Loucy (cell line): Measurements from ENCODE around the gene NCOA7.
"Not testable (repeated sequence)": the region's sequence is repeated elsewhere in the genome, so short reads cannot be mapped to it uniquely, and the experiment has no call there.

Source experiments
- H2AFZ ChIP-seq: fragments of 200-600 bp; sonication (generic); 2 replicates; pipeline ENCODE4 v1.6.0; 2016; ENCODE audit warnings: antibody characterized with exemption, mild to moderate bottlenecking, low read length, moderate library complexity
- H3F3A ChIP-seq: fragments of 200-600 bp; 2 replicates; pipeline ENCODE4 v1.6.0; 2016; ENCODE audit warnings: antibody characterized with exemption, low read depth, mild to moderate bottlenecking
- H3K27me3 ChIP-seq: fragments of 200-600 bp; sonication (generic); 2 replicates; pipeline ENCODE4 v1.6.1; 2014; ENCODE audit warnings: low read length, mild to moderate bottlenecking; ENCODE audit not compliant: insufficient read depth, poor library complexity, severe bottlenecking
- H3K36me3 ChIP-seq: fragments of 200-600 bp; sonication (generic); 2 replicates; pipeline ENCODE4 v1.6.1; 2016; ENCODE audit warnings: low read length; ENCODE audit not compliant: insufficient read depth
- H3K4me1 ChIP-seq: fragments of 200-600 bp; sonication (generic); 2 replicates; pipeline ENCODE4 v1.5.1; 2014; ENCODE audit warnings: low read length, mild to moderate bottlenecking; ENCODE audit not compliant: insufficient read depth, poor library complexity, severe bottlenecking
- H3K4me2 ChIP-seq: fragments of 200-600 bp; sonication (generic); 2 replicates; pipeline ENCODE4 v1.6.0; 2014; ENCODE audit warnings: antibody characterized with exemption, low read length, low read depth, mild to moderate bottlenecking; ENCODE audit not compliant: poor library complexity, severe bottlenecking
- H3K4me3 ChIP-seq: fragments of 200-600 bp; sonication (generic); 2 replicates; pipeline ENCODE4 v1.5.1; 2014; ENCODE audit warnings: low read length, mild to moderate bottlenecking, mixed read lengths; ENCODE audit not compliant: poor library complexity, severe bottlenecking
- H3K79me2 ChIP-seq: fragments of 200-600 bp; sonication (generic); 2 replicates; pipeline ENCODE4 v1.6.1; 2014; ENCODE audit warnings: low read length; ENCODE audit not compliant: insufficient read depth
- H3K9ac ChIP-seq: fragments of 200-600 bp; sonication (generic); 2 replicates; pipeline ENCODE4 v1.6.0; 2014; ENCODE audit warnings: mild to moderate bottlenecking, low read depth, low read length, moderate library complexity; ENCODE audit not compliant: poor library complexity, severe bottlenecking
- H3K9me2 ChIP-seq: fragments of 200-600 bp; sonication (generic); replicated peaks from 2 replicates; pipeline ENCODE4 v1.6.1; 2016; ENCODE audit warnings: low read depth, low read length, mixed read lengths
- H3K9me3 ChIP-seq: fragments of 200-600 bp; sonication (generic); 2 replicates; pipeline ENCODE4 v1.6.1; 2014; ENCODE audit warnings: mild to moderate bottlenecking, antibody characterized with exemption, low read length, low read depth; ENCODE audit not compliant: insufficient read depth
- H4K20me1 ChIP-seq: fragments of 200-600 bp; sonication (generic); 2 replicates; pipeline ENCODE4 v1.6.0; 2014; ENCODE audit warnings: antibody characterized with exemption, low read length, mild to moderate bottlenecking; ENCODE audit not compliant: insufficient read depth, poor library complexity, severe bottlenecking
- CTCF ChIP-seq: fragments of 200-600 bp; sonication (generic); conservative IDR thresholded peaks from 2 replicates; pipeline ENCODE4 v1.5.1; 2014; ENCODE audit warnings: mild to moderate bottlenecking, antibody characterized with exemption, low read length
- EZH2phosphoT487 ChIP-seq: fragments of 200-600 bp; IDR thresholded peaks from 2 replicates; pipeline ENCODE4 v1.6.1; 2018; ENCODE audit warnings: antibody characterized with exemption, mild to moderate bottlenecking, moderate library complexity, borderline replicate concordance

Gene NCOA7

GRCh38 chr6:125968493-125968892 lies 177.7 kb downstream of the NCOA7 start:
- Histone ChIP-seq H3K27me3 (no peaks in the 10 kb centered on the region), H3K9me2 (no peaks in the 10 kb centered on the region), H3K9ac (no peak overlapping the region), H4K20me1 (peaks cover 3% of the 10 kb centered on the region), H3K79me2 (peaks cover 28% of the 10 kb centered on the region; the same call in 1 of the 2 replicates), H2AFZ (no peak overlapping the region), H3K4me2 (no peak overlapping the region), H3K4me3 (no peak overlapping the region), H3F3A (no peaks in the 10 kb centered on the region), H3K9me3 (no peaks in the 10 kb centered on the region), H3K4me1 (peaks cover 16% of the 10 kb centered on the region), H3K36me3 (peaks cover 24% of the 10 kb centered on the region; the same call in 1 of the 2 replicates)
- TF ChIP-seq EZH2phosphoT487: no peak
- TF ChIP-seq CTCF: no peak

GRCh38 chr6:125970760-125971159 lies 180.0 kb downstream of the NCOA7 start:
- peaks cover 7% of the 10 kb centered on the region for H3K4me1 ChIP-seq
- peaks cover 42% of the 10 kb centered on the region; the same call in 1 of the 2 replicates for H3K36me3 ChIP-seq
- no peak overlapping the region for H2AFZ ChIP-seq
- no peaks in the 10 kb centered on the region for H3K27me3 ChIP-seq
- TF ChIP-seq EZH2phosphoT487 (no peak), CTCF (no peak)
- no peaks in the 10 kb centered on the region for H3F3A ChIP-seq
- H3K9me3 ChIP-seq: no peaks in the 10 kb centered on the region
- H3K9ac ChIP-seq: no peak overlapping the region
- H3K4me2 ChIP-seq: no peak overlapping the region
- peaks cover 8% of the 10 kb centered on the region; the same call in 1 of the 2 replicates for H3K79me2 ChIP-seq
- H3K4me3 ChIP-seq: no peak overlapping the region
- no peaks in the 10 kb centered on the region for H3K9me2 ChIP-seq
- H4K20me1 ChIP-seq: peaks cover 3% of the 10 kb centered on the region

- not testable (repeated sequence) for H3K79me2 ChIP-seq, H3K27me3 ChIP-seq, H4K20me1 ChIP-seq, H3F3A ChIP-seq, H3K9me3 ChIP-seq, H3K4me3 ChIP-seq, H2AFZ ChIP-seq, H3K4me2 ChIP-seq, H3K9me2 ChIP-seq, H3K4me1 ChIP-seq, H3K9ac ChIP-seq
- H3K36me3 ChIP-seq: peaks cover 46% of the 10 kb centered on the region; the same call in 1 of the 2 replicates
Measured at GRCh38 chr6:125972478-125972877, 181.7 kb downstream of the NCOA7 start.

- no peak overlapping the region for H3K4me2 ChIP-seq
- no peaks in the 10 kb centered on the region for H3K9me3 ChIP-seq
- H3K4me3 ChIP-seq: no peak overlapping the region
- no peak overlapping the region for H3K9ac ChIP-seq
- peaks cover 3% of the 10 kb centered on the region for H4K20me1 ChIP-seq
- H3F3A ChIP-seq: no peaks in the 10 kb centered on the region
- peaks cover 4% of the 10 kb centered on the region; the same call in 1 of the 2 replicates for H3K79me2 ChIP-seq
- TF ChIP-seq EZH2phosphoT487: no peak
- peak; percentile 74 for TF ChIP-seq CTCF
- peaks cover 46% of the 10 kb centered on the region; the same call in 1 of the 2 replicates for H3K36me3 ChIP-seq
- no peaks in the 10 kb centered on the region for H3K9me2 ChIP-seq
- no peaks in the 10 kb centered on the region for H3K4me1 ChIP-seq
- no peaks in the 10 kb centered on the region for H3K27me3 ChIP-seq
- H2AFZ ChIP-seq: no peak overlapping the region
Measured at GRCh38 chr6:125974214-125974866, 183.6 kb downstream of the NCOA7 start.
